ENCODE results near the gene RNF121.

Gene RNF121

DNA sequence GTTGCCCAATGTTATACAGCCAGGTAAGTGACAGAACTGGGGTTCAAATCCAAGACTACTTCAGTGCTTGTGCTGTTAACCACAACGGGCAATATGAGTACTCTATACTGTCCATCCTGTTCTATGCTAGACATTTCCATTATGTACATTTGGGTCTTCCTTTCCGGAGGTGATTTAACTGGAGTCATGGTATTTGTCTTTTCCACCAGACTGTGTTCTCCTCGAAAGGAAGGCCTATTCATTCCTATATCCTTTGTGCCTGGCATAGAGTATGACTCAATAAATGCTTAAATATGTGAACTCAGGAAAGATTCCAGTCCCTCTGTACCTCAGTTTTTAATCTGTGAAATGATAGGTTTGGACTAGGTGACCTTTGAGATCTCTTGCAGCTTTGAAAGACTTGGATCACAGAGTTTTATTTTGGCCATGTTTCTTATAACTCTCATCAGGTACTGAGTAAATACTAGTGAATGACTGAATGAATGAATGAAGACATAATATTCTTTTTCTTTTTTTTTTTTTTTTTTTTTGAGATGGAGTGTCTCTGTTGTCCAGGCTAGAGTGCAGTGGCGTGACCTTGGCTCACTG is 6.6 kb downstream of the RNF121 start:
- no peak for DNase-seq

GRCh38 chr11:71936825-71937224 is 8.0 kb downstream of the RNF121 start:
- no peak for DNase-seq

DNA sequence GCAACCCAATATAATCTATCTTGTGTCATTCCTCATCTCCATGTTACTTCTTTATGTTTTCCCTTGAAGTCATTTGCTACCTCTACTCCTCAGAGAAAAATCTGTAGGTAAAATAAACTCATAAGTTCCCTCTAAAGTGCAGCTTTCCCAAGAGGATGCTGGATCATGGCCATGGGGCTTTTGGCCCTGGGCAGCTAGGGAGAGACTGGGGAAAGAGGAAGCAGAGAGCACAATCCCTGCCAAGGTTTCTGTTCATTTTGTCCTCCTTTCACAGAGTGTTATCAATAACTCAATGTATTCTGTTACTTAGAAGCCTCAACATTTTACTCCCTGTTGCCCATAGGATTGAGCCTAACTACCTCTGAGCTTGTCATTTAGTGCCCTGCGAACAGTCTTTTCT is 9.0 kb downstream of the RNF121 start:
- no peak for DNase-seq

DNA sequence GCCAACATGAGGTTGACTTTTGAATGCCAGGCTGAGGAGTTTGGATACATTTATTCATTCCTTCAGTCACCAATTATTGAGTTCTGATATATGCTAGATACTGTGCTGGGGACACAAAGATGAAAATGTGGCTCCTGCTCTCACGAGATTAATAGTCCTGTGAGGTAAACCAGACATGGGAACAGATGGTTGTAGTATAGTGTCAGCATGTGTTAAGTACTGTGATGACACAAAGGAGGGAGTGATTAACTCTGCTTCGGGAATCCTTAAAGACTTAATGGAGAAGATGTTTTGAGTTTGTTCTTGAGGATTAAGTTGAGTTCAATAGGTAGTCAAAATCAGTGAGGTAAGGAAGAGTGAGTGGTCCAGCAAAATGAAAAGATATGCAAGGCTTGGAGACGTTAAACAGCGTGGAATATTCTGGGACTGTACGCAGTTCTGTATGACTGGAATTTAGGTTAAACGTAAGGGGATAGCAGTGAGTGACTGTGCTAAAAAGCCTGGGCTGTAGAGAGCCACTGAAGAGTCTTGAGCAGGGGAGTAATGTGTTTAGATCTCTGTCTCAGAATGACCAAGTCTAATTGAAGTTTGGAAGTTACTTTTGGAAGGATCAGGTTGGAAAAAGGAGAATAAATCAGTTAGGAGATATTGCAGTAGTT is 11.8 kb downstream of the RNF121 start:
- DNase-seq, result no peak

GRCh38 chr11:71946144-71946571 is 17.3 kb downstream of the RNF121 start:
- DNase-seq, result no peak

GRCh38 chr11:71947498-71947897 is 18.7 kb downstream of the RNF121 start:
- no peak for DNase-seq

- DNase-seq, result no peak
Measured at GRCh38 chr11:71948314-71949027, 19.6 kb downstream of the RNF121 start.

DNA sequence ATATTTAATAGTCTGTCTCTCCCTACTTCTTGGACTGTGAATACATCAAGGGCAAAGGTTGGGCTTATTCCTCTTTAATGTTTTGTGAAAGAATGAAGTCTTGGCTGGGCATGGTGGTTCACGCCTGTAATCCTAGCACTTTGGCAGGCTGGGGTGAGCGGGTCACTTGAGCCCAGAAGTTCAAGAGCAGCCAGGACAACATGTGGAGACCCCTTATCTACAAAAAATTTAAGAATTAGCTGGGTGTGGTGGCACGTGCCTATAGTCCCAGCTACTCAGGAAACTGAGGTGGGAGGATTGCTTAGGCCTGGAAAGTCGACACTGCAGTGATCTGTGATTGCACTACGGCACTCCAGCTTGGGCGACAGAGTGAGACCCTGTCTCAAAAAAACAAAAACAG is 20.2 kb downstream of the RNF121 start:
- no peak for DNase-seq

GRCh38 chr11:71951741-71952310 is 23.0 kb downstream of the RNF121 start:
- DNase-seq, result no peak

DNA sequence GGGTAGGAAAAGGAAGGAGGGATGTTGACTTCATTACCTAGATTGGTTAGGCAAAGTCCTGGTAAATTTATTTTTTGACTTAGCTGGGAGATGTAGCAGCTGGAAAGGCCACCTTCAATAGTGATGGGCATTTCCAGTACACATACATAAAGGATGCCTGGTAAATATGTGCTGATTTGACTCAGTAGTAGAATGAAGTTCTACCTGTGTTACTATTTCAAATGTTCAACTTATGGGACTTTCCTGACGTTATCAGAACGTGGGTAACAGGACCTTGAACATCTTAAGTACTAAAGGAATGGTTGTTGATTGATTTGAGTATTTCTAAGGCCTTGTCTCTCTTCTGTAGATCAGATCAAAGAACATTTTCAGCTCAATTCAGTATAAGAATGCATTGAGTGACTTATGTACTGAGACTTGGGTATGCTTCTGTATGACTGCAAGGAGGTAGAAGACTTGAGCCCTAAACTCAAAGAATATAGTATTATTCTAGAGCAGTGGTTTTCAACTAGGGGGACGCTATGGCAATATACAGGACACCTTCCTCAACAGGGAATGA is 27.1 kb downstream of the RNF121 start:
- DNase-seq, result no peak

DNA sequence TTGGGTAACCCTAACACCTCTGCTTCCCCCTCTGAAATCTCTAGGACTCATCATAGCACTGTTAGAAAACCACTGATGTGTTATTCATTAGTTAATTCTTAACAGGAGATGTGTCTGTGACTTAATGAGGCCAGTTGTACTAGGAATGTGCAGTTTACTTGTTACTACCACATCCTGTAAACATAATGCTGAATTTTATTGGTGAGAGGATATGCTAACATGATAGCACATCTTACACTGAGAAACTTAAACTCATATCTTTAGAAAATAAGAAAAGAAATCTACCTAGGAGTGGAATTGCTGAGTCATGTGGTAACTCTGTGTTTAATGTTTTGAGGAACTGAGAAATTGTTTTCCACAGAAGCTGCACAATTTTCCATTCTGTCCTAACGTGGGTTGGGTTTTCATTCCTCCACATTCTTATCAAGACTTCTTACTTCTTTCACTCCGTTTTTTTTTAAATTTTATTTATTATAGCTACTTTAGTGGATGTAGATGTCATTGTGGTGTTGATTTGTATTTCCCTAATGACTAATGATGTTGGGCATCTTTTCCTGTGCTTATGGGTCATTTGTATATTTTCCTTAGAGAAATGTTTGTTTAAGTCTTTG is 33.7 kb downstream of the RNF121 start:
- no peak for DNase-seq

DNA sequence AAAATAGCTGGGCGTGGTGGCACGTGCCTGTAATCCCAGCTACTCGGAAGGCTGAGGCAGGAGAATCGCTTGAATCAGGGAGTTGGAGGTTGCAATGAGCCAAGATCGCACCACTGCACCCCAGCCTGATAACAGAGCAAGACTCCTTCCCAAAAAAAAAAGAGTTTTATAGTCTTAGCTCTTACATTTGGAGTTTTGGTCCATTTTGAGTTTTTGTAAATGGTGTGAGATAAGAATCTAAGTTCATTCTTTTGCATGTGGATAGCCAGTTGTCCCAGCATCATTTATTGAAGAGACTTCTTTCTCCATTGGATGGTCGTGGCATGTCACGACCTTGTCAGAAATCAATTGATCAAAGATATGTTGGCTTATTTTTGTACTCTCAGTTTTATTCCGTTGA is 34.6 kb downstream of the RNF121 start:
- no peak for DNase-seq

DNA sequence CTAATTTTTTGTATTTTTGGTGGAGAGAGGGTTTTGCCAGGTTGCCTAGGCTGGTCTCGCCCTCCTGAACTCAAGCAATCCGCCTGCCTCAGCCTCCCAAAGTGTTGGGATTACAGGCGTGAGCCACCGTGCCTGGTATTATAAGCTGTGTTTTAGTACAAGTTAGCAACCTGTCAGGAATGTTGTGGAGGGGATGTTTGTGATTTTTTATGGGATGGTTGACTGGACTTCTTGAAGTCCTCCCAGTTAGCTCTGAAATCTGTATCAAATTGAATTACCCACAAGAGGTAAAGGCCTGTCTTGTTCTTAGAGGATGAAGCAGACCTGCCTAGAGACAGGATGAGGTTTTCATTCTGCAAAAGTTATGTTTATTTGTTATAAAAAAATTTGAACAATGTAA is 35.8 kb downstream of the RNF121 start:
- no peak for DNase-seq

GRCh38 chr11:71971680-71972079 is 42.8 kb downstream of the RNF121 start:
- no peak for DNase-seq

- DNase-seq, result no peak
Measured at GRCh38 chr11:71976551-71976950, 47.7 kb downstream of the RNF121 start.

DNA sequence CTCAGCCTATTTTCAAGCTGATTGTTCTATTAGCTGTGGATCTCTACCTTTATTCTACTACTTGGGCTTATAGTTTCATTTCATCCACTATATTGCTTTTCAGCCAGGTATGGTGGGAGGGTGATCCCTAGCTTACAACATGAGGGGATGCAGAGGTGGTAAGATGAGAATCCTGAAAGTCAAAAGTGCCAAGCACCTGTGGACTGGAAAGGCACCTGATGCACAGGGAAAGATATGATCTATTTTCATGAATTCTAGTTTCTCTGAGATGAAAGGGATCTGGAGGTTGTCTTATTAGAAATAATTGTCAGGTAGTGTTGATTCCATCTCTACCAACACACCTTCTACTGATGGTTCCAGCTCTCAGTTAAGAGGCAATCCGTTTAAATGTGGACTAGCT is 48.2 kb downstream of the RNF121 start:
- DNase-seq, result no peak

- DNase-seq, result no peak
Measured at GRCh38 chr11:71977743-71978418, 49.0 kb downstream of the RNF121 start.

DNA sequence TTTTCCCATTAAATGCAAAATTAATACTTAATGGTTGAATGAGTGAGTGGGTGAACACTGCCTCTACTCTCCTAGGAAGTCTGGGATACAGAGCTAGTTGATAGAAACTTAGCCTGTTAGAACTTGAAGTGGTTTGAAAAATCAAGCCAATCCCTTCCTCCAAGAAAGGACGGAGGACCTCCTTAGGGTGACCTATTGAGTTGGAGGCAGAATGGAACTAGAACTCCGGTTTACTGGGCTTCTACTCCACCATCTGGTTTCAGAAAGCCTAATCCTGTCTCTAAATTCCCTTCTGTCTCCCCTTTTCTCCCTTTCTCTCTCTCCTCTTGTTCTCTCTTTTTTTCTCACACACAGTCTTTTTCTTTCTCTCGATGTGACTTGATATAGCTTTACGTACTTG is 50.2 kb downstream of the RNF121 start:
- no peak for DNase-seq

- DNase-seq, result no peak
Measured at GRCh38 chr11:71979602-71980001, 50.8 kb downstream of the RNF121 start.

DNA sequence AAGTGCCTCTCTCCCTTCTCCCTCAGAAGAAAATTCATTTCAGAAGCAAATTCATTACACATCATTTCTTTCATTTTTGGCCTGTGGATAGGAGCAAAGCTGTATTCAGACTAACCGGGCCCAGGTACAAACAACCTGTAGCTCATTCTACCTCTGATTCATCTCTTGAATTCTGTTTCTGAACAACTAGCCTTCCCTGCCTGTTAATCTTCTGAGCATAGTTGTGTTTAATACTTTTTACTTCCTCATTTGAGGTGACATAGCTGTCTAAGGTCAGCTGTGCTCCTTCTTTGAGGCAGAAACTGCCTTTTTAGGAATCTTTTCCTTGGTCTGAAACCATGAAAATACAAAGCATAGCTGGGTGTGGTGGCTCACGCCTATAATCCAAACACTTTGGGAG is 57.3 kb downstream of the RNF121 start:
- DNase-seq, result no peak

DNA sequence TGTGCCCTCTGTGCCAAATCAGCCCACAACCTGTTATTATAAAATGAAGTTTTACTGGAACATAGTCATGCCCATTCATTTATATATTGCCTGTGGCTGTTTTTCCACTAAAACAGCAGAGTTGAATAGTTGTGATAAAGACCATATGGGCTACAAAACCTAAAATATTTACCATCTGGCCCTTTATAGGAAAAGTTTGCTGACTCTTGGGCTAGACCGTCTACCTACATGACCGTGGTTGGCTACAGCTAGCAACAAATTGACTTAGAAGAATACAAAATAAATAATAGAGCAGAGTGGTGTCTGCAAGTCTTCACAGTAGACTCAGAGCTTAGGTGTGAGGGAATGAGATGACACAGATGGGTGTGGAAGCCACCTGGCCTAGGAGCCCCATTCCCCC is 58.7 kb downstream of the RNF121 start:
- no peak for DNase-seq

DNA sequence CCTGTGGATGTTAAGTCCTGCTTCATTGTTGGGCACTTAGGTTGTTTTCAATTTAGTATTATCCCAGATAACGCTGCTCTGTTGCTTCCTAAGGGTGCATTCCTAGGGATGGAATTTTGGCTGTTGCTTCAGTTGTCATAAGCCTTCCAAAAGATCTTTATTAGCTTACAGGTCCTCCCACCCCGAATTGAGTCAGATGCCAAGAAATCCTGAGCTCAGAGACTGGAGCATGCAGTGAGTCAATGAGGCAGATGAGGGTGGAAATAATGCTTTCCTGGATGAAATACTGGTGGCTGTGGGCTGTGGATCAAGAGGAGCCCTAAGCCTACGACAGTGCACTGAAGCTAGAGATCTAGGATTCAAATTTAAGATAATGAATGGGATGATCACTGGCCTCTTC is 59.2 kb downstream of the RNF121 start:
- no peak for DNase-seq

DNA sequence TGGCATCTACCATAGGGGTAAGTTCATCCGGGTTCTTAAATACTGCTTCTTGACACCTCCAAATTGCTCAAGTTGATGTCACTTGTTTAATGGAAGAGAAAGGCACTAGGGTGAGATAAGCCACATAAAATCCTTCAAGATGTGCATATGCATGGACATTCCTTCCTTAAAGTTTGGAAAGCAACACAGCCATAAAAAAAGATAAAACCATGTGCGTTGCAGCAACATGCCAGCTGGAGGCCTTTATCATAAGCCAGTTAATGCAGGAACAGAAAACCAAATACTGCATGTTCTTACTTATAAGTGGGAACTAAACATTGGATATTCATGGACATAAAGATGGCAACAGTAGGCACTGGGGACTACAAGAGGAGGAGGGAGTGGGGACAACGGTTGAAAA is 61.9 kb downstream of the RNF121 start:
- no peak for DNase-seq

All from activated gamma-delta T cell (primary cell).